ENCODE data around the gene PI4K2A. TPM values are rescaled to one million over a fixed set of nuclear protein-coding genes. Genes with fewer than 3 reads are reported as not detected.

The PI4K2A gene
- total RNA-seq, 4 donors from 2014 or later: 16.1 to 18.5 (median 17.9) TPM

DNA sequence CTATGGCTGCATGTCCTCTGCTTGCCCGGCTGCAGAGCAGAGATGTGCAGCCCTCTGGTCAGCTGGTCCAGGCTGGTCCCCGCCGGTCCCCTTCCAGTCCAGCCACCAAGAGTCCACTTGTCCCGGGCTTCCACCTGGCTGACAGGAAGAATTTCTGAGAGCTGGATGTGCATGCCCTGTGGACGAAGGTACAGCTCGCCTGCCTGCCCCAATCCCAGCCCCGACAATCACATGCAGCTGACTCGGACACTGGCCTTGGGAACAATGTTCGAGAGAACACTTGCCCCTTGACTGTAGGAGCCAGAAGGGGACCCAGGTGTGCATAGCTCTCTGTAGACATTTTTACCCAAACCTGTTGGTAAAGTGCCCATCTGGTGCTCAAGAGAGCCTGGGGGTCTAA, 34.8 kb downstream of the PI4K2A start:
- H3K27me3 ChIP-seq: no peaks in the 10 kb centered on the region
- intact Hi-C loops (cut with DNase I; ENCODE audit: low total_unique reads) (loop anchor here (5.0 kb wide), 1 partner anchor 37 kb away; the partner anchor contains the start of gene MARVELD1), in situ Hi-C loops (cut with MboI; ENCODE audit: low sequenced_read_pairs in 4 of 4) (loop anchor here in 3 of 4 donors (5.0 to 10.0 kb wide), 2 partner anchors 57 to 60 kb away; partner anchors contain the start of gene ZFYVE27 (in 2 of the 3))
- no peaks in the 10 kb centered on the region for H3K4me1 ChIP-seq
- peaks cover 0 to 30% of the 10 kb centered on the region in 2 donors for H3K36me3 ChIP-seq
- no peak overlapping the region for H3K4me3 ChIP-seq
- no peaks in the 10 kb centered on the region for H3K9me3 ChIP-seq
- DNase-seq (no peak), ATAC-seq (no peak)
- TF ChIP-seq POLR2A (IDR thresholded peaks at IDR 0.05): no peak
- TF ChIP-seq, protein P1, sequence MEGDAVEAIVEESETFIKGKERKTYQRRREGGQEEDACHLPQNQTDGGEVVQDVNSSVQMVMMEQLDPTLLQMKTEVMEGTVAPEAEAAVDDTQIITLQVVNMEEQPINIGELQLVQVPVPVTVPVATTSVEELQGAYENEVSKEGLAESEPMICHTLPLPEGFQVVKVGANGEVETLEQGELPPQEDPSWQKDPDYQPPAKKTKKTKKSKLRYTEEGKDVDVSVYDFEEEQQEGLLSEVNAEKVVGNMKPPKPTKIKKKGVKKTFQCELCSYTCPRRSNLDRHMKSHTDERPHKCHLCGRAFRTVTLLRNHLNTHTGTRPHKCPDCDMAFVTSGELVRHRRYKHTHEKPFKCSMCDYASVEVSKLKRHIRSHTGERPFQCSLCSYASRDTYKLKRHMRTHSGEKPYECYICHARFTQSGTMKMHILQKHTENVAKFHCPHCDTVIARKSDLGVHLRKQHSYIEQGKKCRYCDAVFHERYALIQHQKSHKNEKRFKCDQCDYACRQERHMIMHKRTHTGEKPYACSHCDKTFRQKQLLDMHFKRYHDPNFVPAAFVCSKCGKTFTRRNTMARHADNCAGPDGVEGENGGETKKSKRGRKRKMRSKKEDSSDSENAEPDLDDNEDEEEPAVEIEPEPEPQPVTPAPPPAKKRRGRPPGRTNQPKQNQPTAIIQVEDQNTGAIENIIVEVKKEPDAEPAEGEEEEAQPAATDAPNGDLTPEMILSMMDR (IDR thresholded peaks at IDR 0.05 in 4 of 5, conservative IDR thresholded peaks at IDR 0.05 in 1 of 5): no peak
- no peak overlapping the region for H3K27ac ChIP-seq

DNA sequence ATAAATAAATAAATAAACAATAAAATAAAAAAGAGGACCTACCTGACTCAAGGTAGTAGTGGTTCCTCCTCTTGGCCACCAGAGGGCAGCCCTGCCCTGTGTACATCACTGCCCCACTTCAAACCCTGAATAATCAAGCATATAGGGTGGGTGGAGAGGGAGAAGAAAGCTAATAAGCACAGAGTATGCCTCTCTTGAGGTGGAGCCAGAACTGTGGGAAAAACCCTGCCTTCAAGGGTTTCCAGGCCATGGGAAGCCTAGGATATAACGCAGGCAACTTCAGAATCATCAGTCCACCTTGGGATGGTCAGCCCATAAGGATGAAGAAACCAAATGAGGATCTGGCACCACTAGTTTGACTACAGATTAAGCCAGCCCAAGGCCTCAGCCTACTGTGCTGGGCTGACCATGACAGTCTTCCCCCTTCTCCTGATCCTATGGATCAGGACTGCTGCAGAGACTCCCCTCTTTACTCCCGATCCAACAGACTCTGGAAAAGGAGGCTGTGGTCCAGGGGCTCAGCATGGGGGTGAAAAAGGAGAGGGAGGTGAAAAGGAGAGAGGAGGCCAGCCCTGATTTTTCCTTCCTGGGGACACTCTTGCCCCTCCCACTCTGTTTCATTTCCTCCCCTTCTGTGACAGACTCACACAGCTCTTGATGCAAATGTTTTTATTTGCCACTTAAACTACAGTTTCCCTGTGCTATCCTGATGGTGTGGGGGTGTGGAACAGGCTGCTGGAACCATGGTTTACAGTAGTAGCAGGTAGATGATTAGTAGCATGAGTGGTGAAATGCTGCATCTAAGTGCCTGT, 36.5 kb downstream of the PI4K2A start:
- H3K27ac ChIP-seq: no peak overlapping the region
- TF ChIP-seq, protein P1 (IDR thresholded peaks at IDR 0.05 in 4 of 5, conservative IDR thresholded peaks at IDR 0.05 in 1 of 5): peak; percentile 48 to 90 (median 80)
- no peak for TF ChIP-seq POLR2A (IDR thresholded peaks at IDR 0.05)
- H3K9me3 ChIP-seq: no peaks in the 10 kb centered on the region
- in situ Hi-C loops (cut with MboI; ENCODE audit: low sequenced_read_pairs in 4 of 4) (loop anchor here in 3 of 4 donors (5.0 to 10.0 kb wide), 2 partner anchors 55 to 58 kb away; partner anchors contain the start of gene ZFYVE27 (in 2 of the 3)), intact Hi-C loops (cut with DNase I; ENCODE audit: low total_unique reads) (loop anchor here (1.0 to 5.0 kb wide), 2 partner anchors 35 to 54 kb away; partner anchors contain the start of gene MARVELD1)
- H3K4me1 ChIP-seq: no peaks in the 10 kb centered on the region
- H3K4me3 ChIP-seq: no peak overlapping the region
- DNase-seq (no peak), ATAC-seq (peak; percentile 56 to 69)
- H3K36me3 ChIP-seq: peaks cover 0 to 30% of the 10 kb centered on the region in 2 donors
- H3K27me3 ChIP-seq: no peaks in the 10 kb centered on the region

DNA sequence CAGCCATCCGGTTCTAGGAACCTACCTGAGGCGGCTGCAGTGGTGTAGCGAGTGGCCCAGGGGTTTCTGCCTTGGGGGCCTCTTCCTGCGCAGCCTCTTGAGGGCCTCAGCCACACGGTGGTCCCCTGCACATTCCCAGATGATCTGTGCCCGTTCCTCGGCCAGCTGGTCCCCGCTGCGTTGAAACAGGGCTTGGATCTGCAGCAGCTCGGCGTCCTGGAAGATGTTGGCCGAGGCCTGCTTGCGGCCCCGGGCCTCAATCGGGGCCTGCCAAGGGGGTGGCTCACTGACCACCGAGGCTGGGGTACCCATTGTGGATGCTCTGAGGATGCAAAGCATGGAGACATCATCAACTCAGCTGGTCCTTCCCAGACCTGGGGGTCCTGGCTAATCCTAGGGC, 39.1 kb downstream of the PI4K2A start:
- TF ChIP-seq, protein P1 (IDR thresholded peaks at IDR 0.05 in 4 of 5, conservative IDR thresholded peaks at IDR 0.05 in 1 of 5): no peak
- in situ Hi-C loops (cut with MboI; ENCODE audit: low sequenced_read_pairs in 4 of 4) (loop anchor here in 3 of 4 donors (5.0 to 10.0 kb wide), 2 partner anchors 53 to 55 kb away; partner anchors contain the start of gene ZFYVE27 (in 2 of the 3)), intact Hi-C loops (cut with DNase I; ENCODE audit: low total_unique reads) (loop anchor here (5.0 kb wide), 1 partner anchor 33 kb away; the partner anchor contains the start of gene MARVELD1)

DNA sequence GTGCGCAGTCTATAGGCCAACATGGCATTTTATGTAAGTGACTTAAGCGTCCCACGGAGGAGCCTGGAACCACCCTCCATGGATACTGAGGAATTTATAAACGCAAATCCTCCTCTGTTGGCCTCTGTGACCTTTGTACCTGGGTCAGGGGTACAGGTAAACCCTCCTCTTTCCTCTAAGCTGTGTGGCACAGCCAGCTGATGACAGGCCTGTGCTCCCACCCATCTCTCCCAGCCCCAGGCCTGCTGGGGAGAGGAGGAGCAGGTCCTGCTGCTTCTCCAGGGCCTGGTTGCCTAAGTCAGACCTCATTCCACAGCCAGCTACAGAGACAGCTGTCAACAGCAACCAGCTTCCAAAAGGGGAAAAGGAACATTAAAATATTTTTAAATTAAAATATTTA, 41.6 kb downstream of the PI4K2A start:
- no peak for TF ChIP-seq POLR2A (IDR thresholded peaks at IDR 0.05)
- TF ChIP-seq, protein P1 (IDR thresholded peaks at IDR 0.05 in 4 of 5, conservative IDR thresholded peaks at IDR 0.05 in 1 of 5): no peak
- no peaks in the 10 kb centered on the region for H3K9me3 ChIP-seq
- no peak overlapping the region for H3K27ac ChIP-seq
- H3K4me3 ChIP-seq: no peak overlapping the region
- peaks cover 0 to 5% of the 10 kb centered on the region in 2 donors for H3K36me3 ChIP-seq
- intact Hi-C loops (cut with DNase I; ENCODE audit: low total_unique reads): no loop called here
- ATAC-seq (no peak), DNase-seq (no peak)
- in situ Hi-C loops (cut with MboI; ENCODE audit: low sequenced_read_pairs in 4 of 4): no loop called here
- H3K27me3 ChIP-seq: no peaks in the 10 kb centered on the region
- H3K4me1 ChIP-seq: peaks cover 23 to 31% of the 10 kb centered on the region in 2 donors

More for the DNA sequence above, 39.1 kb downstream of the PI4K2A start:
- Histone ChIP-seq H3K27me3 (no peaks in the 10 kb centered on the region), H3K9me3 (no peaks in the 10 kb centered on the region), H3K36me3 (peaks cover 0 to 17% of the 10 kb centered on the region in 2 donors), H3K4me3 (no peak overlapping the region), H3K4me1 (peaks cover 10 to 11% of the 10 kb centered on the region in 2 donors), H3K27ac (no peak overlapping the region)
- ATAC-seq (no peak), DNase-seq (no peak)

Measured in gastrocnemius medialis (tissue), 4 donors.